H7 (cell line): Measurements from ENCODE around the gene APOC4. TPM values are rescaled to one million over a fixed set of nuclear protein-coding genes. Genes with fewer than 3 reads are reported as not detected.
A peak's percentile ranks its signal among the peaks of the same experiment; 100 is the strongest.

ENCODE experiments used
- DNase-seq: peaks from one replicate; pipeline ENCODE4 v3.0.0; 2012
- H3K27me3 ChIP-seq: 2 replicates; pipeline ENCODE4 v1.6.0; 2011; ENCODE audit warnings: mild to moderate bottlenecking, low read length; ENCODE audit not compliant: control insufficient read depth, insufficient read depth
- H3K36me3 ChIP-seq: replicated peaks from 2 replicates; pipeline ENCODE4 v1.5.1; 2011; ENCODE audit warnings: low read length; ENCODE audit not compliant: control insufficient read depth, insufficient read depth
- H3K4me3 ChIP-seq: 2 replicates; pipeline ENCODE4 v1.5.1; 2011; ENCODE audit warnings: low read depth, mild to moderate bottlenecking, control low read depth, low read length, moderate library complexity; ENCODE audit not compliant: insufficient read depth
- total RNA-seq: library from RNA; depleted of rRNA; stranded (reverse); fragments of >200 nt; shearing (Covaris generic); gene quantifications from 2 replicates; pipeline ENCODE4 v1.2.3, GENCODE V29; 2014; rRNA removed

Gene APOC4, protein sequence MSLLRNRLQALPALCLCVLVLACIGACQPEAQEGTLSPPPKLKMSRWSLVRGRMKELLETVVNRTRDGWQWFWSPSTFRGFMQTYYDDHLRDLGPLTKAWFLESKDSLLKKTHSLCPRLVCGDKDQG
- total RNA-seq: not detected in 2 replicates

DNA sequence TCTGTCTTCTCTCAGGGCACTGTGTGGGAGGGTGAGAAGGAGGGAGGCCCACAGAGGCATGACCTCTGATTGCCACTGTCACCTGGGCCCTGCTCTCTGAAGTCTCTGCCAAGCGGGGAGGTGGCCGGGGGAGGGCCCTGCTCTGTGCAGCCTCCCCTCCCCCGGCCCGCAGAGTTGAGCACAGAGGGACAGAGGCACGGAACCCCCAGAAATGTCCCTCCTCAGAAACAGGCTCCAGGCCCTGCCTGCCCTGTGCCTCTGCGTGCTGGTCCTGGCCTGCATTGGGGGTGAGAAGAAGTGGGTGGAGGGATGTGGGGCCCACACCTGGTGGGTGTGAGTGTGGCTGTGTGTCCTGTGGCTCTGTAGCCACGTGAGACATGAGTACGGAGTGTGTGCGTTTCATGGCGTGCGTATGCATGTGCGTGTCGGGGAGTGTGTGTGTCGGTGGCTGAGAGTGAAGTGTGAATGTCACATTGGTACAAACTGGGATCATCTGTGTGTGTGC, at the start of gene APOC4:
APOC4 (plus strand) TSS at position 171 of the 505 bp plus-strand sequence; CDS start at position 212, 41 bp downstream.
- H3K4me3 ChIP-seq: no peak within 1 kb of the TSS
- peak; percentile 52 for DNase-seq
- no peaks in the 10 kb centered on the region for H3K36me3 ChIP-seq
- H3K27me3 ChIP-seq: no peaks in the 10 kb centered on the region

DNA sequence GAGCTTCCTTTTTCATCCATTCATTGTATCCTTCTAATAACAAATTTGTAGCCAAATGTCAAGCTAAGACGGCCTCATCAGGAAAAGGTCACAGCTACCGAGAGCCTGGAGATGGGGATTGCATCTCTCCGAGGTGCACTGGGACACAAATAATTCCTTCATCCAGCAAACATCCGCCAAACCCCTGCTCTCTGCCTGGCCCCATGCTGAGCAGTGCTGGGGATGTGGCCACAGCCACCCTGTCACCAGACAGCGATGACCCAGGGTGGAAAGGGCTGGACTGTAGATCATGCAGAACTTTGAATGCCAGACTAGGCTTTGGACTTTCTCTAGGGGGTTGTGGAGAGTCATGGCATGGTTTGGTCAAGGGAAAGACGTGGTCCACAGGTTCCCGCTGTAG, 49.1 kb upstream of the APOC4 start:
- no peak overlapping the region for H3K4me3 ChIP-seq
- no peak for DNase-seq
- peaks cover 41% of the 10 kb centered on the region for H3K36me3 ChIP-seq
- no peaks in the 10 kb centered on the region for H3K27me3 ChIP-seq

DNA sequence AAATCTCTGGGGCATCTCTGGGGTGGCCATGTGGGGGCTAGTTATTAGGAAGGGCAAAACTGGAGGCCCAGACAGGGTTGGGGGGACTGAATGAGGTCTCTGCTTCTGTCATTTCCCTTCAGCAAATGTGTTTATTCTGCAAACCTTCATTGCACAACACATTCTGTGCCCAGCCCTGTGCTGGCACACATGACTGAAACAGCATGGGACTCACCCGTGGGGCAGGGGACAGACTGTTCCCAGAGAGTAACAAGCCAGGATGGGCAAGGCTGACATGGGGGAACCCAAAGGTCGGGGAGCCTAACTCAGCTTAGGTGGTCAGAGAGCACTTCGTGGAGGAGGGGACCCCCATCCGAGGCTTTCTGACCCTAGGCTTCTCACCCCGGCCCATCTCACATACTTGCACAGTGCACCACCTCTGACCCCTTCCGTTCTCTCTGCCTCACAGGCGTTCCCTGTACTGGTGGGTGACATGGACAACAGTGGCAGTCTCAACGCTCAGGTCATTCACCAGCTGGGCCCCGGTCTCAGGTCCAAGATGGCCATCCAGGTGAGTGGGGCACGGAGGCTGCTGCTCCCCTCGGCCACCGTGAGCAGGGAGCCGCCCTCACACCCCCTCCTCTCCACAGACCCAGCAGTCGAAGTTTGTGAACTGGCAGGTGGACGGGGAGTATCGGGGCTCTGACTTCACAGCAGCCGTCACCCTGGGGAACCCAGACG, 48.5 kb upstream of the APOC4 start:
- H3K27me3 ChIP-seq: no peaks in the 10 kb centered on the region
- no peak overlapping the region for H3K4me3 ChIP-seq
- no peak for DNase-seq
- H3K36me3 ChIP-seq: peaks cover 44% of the 10 kb centered on the region

DNA sequence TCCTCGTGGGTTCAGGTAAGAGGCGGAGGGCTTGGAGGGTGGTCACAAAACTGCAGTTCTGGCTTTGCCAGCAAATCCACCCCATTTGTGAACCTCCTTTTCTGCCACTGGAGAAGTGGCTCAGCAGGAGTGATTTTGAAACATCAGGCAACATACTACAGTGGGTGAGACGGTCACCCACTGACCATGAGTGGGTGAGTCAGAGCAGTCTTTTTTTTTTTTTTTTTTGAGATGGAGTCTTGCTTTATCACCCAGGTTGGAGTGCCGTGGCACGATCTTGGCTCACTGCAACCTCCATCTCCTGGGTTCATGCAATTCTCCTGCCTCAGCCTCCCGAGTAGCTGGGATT, 48.0 kb upstream of the APOC4 start:
- no peak for DNase-seq

DNA sequence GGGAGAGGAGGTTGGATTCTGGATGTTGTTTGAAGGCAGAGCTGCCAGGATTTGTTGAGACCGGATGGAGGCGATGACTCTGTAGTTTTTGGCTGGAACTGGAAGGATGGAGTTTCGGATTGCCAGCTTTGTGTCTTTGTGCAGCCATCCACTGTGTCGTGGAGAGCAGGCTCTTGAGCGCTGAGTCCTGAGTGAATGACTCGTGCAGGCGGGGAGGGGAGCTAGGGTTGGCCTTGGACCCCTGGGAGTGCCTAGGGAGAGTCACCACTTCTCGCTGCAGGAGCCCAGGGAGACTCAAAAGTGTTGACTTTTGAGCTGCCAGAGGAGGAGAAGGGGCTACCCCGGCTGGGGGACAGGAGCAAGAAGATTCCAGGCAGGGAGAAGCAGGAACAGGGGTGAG, 47.1 kb upstream of the APOC4 start:
- H3K27me3 ChIP-seq: no peaks in the 10 kb centered on the region
- H3K4me3 ChIP-seq: no peak overlapping the region
- H3K36me3 ChIP-seq: peaks cover 46% of the 10 kb centered on the region
- peak; percentile 33 for DNase-seq

More for the DNA sequence above, 48.0 kb upstream of the APOC4 start:
- no peak overlapping the region for H3K4me3 ChIP-seq
- H3K27me3 ChIP-seq: no peaks in the 10 kb centered on the region
- peaks cover 44% of the 10 kb centered on the region for H3K36me3 ChIP-seq

DNA sequence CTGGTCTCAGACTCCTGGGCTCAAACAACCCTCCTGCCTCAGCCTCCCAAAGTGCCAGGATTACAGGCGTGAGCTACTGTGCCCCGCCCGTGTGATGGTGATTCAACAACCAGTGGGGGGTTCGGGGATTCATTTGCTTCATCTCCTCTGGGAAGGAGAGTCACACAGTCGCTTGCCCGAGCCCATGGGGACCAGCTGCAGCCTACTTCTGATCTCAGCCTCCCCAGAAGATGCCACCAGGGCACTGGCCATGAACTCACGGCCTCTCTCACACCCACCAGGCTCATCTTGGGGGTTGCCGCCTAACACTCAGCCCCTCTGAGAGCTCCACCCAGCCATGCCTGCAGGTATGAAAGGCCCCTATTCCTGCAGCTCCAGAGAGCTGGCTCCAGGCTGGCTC, 44.2 kb upstream of the APOC4 start:
- peaks cover 59% of the 10 kb centered on the region for H3K36me3 ChIP-seq
- no peak overlapping the region for H3K4me3 ChIP-seq
- DNase-seq: peak; percentile 26
- H3K27me3 ChIP-seq: no peaks in the 10 kb centered on the region

DNA sequence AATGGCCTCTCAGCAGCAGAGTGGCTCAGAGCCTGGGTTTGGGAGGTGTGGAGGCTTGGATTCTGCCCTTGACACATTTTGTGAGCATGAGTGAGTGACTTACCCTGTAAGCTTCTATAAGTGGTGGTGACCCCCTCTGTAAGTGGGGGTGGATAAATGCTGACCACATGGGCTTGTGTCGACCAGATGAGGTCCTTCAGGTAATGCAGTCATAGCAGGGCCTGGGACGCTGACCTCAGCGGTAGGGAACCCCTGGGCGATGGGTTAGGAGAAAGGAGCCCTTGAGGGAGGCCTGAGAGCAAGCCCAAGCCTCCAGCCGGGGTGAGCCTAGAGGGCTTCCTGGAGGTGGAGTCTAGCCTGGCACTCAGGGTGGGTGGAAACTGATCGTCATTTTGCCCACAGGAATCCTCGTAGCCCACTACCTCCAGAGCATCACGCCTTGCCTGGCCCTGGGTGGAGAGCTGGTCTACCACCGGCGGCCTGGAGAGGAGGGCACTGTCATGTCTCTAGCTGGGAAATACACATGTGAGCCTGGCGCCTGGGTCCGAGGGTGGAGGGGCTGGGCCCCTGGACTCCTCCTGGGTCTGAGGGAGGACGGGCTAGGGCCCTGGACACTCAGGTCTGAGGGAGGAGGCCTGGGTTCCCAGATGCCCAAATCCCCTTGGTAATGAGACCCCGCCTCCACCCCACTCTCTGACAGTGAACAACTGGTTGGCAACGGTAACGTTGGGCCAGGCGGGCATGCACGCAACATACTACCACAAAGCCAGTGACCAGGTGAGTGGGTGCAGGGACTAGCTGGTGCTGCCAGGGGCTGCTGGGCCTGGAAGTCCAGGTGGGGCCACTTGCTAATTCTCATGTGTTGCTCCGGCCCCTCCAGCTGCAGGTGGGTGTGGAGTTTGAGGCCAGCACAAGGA, 41.5 kb upstream of the APOC4 start:
- DNase-seq: peak; percentile 34
- Histone ChIP-seq H3K27me3 (no peaks in the 10 kb centered on the region), H3K4me3 (no peak overlapping the region), H3K36me3 (peaks cover 41% of the 10 kb centered on the region)

DNA sequence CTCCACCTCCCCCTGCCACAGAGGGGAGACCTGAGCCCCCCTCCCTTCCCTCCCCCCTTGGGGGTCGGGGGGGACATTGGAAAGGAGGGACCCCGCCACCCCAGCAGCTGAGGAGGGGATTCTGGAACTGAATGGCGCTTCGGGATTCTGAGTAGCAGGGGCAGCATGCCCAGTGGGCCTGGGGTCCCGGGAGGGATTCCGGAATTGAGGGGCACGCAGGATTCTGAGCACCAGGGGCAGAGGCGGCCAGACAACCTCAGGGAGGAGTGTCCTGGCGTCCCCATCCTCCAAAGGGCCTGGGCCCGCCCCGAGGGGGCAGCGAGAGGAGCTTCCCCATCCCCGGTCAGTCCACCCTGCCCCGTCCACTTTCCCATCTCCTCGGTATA, 38.8 kb upstream of the APOC4 start:
- H3K4me3 ChIP-seq: no peak overlapping the region
- H3K36me3 ChIP-seq: peaks cover 34% of the 10 kb centered on the region
- peak; percentile 48 for DNase-seq
- H3K27me3 ChIP-seq: no peaks in the 10 kb centered on the region

DNA sequence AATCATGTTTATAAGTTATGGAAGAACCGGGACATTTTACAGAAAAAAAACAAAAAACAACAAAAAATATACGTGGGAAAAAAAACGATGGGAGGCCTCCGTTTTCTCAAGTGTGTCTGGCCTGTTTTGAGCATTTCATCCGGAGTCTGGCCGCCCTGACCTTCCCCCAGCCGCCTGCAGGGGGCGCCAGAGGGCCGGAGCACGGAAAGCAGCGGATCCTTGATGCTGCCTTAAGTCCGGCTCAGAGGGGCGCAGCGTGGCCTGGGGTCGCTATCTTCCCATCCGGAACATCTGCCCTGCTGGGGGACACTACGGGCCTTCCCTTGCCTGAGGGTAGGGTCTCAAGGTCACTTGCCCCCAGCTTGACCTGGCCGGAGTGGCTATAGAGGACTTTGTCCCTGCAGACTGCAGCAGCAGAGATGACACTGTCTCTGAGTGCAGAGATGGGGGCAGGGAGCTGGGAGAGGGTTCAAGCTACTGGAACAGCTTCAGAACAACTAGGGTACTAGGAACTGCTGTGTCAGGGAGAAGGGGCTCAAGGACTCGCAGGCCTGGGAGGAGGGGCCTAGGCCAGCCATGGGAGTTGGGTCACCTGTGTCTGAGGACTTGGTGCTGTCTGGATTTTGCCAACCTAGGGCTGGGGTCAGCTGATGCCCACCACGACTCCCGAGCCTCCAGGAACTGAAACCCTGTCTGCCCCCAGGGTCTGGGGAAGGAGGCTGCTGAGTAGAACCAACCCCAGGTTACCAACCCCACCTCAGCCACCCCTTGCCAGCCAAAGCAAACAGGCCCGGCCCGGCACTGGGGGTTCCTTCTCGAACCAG, 38.2 kb upstream of the APOC4 start:
- Histone ChIP-seq H3K4me3 (no peak overlapping the region), H3K27me3 (no peaks in the 10 kb centered on the region), H3K36me3 (peaks cover 34% of the 10 kb centered on the region)
- peak; percentile 94 for DNase-seq

DNA sequence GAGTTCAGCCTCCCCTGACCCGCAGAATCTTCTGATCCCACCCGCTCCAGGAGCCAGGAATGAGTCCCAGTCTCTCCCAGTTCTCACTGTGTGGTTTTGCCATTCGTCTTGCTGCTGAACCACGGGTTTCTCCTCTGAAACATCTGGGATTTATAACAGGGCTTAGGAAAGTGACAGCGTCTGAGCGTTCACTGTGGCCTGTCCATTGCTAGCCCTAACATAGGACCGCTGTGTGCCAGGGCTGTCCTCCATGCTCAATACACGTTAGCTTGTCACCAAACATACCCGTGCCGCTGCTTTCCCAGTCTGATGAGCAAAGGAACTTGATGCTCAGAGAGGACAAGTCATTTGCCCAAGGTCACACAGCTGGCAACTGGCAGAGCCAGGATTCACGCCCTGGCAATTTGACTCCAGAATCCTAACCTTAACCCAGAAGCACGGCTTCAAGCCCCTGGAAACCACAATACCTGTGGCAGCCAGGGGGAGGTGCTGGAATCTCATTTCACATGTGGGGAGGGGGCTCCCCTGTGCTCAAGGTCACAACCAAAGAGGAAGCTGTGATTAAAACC, 37.5 kb upstream of the APOC4 start:
- DNase-seq: peak; percentile 72
- Histone ChIP-seq H3K36me3 (peaks cover 34% of the 10 kb centered on the region), H3K27me3 (no peaks in the 10 kb centered on the region), H3K4me3 (no peak overlapping the region)

DNA sequence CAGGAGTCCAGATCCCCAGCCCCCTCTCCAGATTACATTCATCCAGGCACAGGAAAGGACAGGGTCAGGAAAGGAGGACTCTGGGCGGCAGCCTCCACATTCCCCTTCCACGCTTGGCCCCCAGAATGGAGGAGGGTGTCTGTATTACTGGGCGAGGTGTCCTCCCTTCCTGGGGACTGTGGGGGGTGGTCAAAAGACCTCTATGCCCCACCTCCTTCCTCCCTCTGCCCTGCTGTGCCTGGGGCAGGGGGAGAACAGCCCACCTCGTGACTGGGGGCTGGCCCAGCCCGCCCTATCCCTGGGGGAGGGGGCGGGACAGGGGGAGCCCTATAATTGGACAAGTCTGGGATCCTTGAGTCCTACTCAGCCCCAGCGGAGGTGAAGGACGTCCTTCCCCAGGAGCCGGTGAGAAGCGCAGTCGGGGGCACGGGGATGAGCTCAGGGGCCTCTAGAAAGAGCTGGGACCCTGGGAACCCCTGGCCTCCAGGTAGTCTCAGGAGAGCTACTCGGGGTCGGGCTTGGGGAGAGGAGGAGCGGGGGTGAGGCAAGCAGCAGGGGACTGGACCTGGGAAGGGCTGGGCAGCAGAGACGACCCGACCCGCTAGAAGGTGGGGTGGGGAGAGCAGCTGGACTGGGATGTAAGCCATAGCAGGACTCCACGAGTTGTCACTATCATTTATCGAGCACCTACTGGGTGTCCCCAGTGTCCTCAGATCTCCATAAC, 36.4 kb upstream of the APOC4 start, which contains the start of gene APOE:
APOE (plus strand) TSS at position 360 of the 724 bp plus-strand sequence. CDS start 829 bp downstream, outside the sequence.
- Histone ChIP-seq H3K36me3 (peaks cover 24% of the 10 kb centered on the region), H3K27me3 (no peaks in the 10 kb centered on the region), H3K4me3 (peak within 1 kb of the TSS; percentile 97)
- DNase-seq: peak; percentile 95

DNA sequence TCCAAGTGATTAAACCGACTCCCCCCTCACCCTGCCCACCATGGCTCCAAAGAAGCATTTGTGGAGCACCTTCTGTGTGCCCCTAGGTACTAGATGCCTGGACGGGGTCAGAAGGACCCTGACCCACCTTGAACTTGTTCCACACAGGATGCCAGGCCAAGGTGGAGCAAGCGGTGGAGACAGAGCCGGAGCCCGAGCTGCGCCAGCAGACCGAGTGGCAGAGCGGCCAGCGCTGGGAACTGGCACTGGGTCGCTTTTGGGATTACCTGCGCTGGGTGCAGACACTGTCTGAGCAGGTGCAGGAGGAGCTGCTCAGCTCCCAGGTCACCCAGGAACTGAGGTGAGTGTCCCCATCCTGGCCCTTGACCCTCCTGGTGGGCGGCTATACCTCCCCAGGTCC, 34.4 kb upstream of the APOC4 start:
- Histone ChIP-seq H3K4me3 (no peak overlapping the region), H3K36me3 (peaks cover 15% of the 10 kb centered on the region), H3K27me3 (no peaks in the 10 kb centered on the region)
- DNase-seq: peak; percentile 17

DNA sequence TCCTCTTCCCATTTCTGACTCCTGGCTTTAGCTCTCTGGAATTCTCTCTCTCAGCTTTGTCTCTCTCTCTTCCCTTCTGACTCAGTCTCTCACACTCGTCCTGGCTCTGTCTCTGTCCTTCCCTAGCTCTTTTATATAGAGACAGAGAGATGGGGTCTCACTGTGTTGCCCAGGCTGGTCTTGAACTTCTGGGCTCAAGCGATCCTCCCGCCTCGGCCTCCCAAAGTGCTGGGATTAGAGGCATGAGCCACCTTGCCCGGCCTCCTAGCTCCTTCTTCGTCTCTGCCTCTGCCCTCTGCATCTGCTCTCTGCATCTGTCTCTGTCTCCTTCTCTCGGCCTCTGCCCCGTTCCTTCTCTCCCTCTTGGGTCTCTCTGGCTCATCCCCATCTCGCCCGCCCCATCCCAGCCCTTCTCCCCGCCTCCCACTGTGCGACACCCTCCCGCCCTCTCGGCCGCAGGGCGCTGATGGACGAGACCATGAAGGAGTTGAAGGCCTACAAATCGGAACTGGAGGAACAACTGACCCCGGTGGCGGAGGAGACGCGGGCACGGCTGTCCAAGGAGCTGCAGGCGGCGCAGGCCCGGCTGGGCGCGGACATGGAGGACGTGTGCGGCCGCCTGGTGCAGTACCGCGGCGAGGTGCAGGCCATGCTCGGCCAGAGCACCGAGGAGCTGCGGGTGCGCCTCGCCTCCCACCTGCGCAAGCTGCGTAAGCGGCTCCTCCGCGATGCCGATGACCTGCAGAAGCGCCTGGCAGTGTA, 33.8 kb upstream of the APOC4 start:
- DNase-seq: peak; percentile 53
- Histone ChIP-seq H3K4me3 (no peak overlapping the region), H3K27me3 (no peaks in the 10 kb centered on the region), H3K36me3 (peaks cover 12% of the 10 kb centered on the region)
